H4 (cell line): ENCODE data around the gene FAM170A. TPM values are rescaled to one million over a fixed set of nuclear protein-coding genes. Genes with fewer than 3 reads are reported as not detected.

ENCODE experiments used
- DNase-seq: peaks from one replicate; pipeline ENCODE4 v3.0.0-alpha.2; 2015; ENCODE audit warnings: low spot score
- total RNA-seq: library from RNA; depleted of rRNA; stranded (reverse); fragments of >200 nt; shearing (Covaris generic); gene quantifications from 2 replicates; pipeline ENCODE4 v1.2.3, GENCODE V29; 2014; rRNA removed

FAM170A gene
- not detected in 2 replicates for total RNA-seq

- no peak for DNase-seq
Measured at GRCh38 chr5:119629339-119629738, at the start of gene FAM170A. FAM170A (plus strand) TSS chr5:119629558; CDS start chr5:119629769, 211 bp downstream.

DNA sequence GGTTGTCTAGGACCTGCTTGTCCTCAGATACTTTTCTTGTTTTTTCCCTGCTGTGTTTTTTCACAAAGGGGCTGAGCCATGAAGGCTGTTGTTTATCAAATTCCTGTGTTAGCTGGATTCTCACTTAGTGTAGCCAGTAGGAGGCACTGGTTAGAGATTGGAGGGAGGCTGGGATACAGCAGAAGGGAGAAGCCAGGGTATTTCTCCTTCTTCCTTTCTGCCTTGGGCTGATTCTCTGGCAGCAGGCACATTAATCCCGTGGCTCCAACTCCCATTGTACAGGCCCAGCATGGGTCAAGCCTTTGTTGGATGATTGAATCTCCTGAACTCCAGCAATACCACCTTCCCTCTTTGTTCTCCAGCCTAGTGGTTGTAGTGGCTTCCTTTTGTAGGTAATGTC, 46.4 kb upstream of the FAM170A start:
- DNase-seq = no peak

GRCh38 chr5:119583684-119584083, 45.7 kb upstream of the FAM170A start:
- DNase-seq = no peak

DNA sequence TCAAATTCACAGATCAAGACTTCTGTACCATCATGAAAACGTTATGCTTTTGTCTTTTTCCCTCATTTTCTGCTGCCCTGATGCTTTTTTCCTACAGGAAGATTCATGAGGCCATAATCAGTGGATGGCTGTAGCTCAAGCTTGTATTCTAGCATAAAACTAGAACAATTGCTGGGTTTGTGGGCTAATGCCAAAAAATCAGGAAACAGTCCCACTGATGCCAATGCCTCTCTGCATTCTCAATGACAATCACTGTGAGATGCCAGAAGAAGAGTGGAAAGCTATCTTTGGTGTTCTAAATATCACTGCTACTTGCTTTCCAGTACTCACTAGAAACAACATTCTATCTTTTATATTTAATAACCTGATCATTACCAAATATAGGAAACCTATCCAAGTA, 33.3 kb upstream of the FAM170A start:
- DNase-seq = no peak

DNA sequence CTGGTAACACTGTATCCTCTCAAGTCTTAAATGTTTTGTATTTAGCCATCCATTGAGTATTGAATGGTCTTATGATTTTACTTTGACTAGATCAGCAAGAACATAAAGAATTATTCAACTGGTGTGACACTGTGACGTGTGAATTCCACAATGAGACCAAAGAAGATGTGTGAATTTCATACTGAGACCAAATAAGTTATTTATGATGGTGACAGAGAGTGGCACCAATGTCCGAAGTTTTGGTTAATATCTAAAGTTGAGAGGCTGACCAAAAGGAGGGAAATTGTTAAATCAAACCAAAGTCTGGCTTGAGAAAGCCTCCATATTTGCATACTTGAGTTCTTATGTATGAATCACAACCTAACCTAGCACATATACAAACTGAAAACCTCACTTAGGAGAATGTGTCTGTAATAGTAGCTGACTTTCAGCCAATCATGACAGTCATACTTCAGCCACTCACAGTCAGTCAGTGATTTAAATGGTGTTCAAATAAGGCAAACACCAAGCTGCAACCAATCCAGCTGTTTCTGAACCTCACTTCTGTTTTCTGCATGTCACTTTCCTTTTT, 31.5 kb upstream of the FAM170A start:
- no peak for DNase-seq

DNA sequence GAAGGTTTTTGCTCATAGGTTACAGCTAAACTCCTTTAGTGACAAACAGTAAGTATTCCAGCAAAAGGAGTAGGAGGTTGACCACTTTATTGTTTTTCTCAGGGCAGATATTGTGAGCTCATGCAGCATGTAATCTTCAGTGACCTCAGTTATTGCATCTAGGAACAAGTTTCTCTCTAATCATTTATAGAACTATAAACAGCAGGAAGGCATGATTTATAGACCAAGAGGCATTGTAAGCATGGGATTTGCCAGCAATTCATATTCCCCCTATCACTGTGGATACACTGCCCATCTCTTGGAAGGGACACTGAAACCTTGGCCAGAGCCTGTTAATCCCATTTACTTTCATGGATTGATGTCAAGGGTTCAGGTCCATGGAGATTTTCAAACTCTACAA, 15.4 kb upstream of the FAM170A start:
- DNase-seq = no peak

DNA sequence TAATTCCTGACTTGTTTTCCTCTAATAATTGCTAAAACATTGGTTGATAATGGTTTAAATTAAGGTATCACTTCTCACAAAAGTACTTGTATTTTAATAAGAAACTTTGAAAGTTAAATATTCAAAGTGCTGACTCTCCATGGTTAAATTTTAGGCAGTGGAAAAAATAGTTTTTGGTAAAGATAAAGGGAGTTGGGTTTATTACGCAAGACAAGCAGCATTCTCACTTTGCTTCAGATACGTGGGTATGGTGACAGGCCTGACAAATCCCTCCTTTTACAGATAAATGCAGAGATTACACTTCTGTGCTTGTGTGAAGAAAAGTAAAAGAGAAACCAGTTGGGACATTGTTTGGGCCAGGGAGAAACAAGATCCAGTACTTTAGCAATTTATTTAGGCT, 14.5 kb upstream of the FAM170A start:
- DNase-seq = no peak

DNA sequence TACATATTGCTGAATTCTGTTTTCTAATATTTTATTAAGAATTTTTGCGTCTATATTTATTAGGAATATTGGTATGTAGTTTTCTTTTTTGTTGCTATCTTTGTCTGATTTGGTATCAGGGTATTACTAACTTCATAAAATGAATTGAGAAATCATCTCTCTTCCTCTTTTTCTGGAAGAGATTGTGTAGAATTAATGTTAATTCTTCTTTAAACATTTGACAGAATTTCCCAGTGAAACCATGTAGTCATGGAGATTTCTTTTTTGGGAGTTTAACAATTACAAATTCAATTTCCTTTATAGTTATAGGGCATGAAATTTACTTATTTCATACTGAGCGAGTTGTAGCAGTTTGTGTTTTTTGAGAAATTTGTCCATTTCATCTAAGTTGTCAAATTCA, 3.3 kb upstream of the FAM170A start:
- no peak for DNase-seq

GRCh38 chr5:119630752-119631440, 1.5 kb downstream of the FAM170A start:
- DNase-seq = no peak

DNA sequence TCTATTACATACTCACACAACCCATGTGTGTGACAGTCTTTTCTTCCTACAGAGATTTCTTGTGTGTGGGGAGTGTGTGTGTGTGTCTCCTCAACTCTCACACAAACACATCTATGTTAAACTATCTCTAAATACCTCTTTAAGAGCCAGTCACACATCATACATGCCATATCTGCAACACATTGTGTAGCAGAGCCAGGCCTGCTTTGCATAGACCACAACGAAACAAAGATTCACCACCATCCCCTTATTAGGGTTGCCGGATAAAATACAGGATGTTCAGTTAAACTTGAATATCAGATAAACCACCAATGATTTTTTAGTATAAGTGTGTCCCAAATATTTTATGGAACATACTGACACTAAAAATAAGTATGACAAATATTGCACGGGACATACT, 2.3 kb downstream of the FAM170A start:
- DNase-seq = no peak

DNA sequence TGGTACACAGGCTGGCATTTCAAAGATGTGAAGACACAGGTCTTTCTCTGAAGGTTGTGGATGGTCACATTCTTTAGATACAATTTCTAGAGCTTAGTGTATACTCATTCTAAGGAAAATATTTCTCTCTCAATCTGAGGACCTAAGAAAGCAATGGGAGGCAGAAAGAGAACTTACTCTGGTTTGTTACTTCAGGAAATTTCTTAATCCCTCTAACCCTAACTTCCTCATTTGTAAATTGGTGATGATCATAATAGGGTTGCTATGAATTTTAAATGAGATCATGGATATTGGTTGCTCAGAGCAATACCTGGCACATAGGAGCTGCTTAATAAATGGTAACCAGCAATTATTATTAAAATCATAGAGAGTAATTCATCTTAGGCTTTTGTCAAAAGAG, 22.1 kb downstream of the FAM170A start:
- no peak for DNase-seq

DNA sequence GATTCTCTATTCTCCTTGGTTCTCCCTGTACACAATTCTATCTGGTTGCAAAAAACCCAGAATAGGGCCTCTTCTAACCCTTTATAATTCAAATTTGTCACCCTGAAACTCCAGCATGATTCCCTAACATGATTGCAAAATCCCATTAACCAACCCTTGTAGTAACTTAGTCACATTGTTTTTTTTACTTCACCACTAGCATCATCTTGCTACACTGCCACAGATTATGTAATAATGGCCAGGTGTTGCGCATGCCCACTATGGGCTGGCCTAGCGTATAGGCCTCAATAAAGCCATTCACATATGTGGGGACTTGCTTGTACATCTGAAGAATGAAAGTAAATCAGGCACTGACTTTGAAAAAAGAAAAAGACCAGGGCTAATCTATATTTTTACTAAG, 25.7 kb downstream of the FAM170A start:
- peak; percentile 67 for DNase-seq

DNA sequence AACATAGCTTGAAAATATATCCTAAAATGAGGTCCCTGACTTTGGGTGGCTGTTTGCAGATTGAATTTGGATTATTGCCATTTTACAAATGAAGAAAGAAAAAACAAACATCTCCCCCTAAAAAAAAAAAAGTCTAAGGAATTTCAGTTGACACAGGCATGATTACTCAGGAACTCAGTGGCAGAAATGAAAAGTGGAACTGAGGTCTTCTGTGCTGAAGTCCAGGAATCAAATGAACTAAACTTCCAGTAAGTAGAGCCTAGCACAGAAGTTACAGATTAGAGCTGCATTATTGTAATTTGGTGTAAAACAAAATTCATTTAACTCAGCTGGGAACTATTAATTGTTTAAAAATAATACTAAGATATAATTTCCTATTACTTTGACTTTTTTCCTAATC, 26.7 kb downstream of the FAM170A start:
- DNase-seq = no peak

DNA sequence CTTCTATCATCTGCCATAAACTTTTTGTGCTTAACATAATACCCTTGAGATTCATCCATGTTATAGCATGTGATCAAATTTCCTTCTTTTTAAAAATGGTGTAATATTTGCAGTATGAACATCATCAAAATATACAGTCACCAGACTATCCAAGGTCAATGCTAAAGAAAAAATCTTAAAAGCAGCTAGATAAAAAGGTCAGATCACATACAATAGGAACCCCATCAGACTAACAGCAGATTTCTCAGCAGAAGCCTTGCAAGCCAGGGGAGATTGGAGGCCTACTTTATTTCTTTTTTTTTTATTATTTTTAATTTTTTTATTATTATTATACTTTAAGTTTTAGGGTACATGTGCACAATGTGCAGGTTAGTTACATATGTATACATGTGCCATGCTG, 37.2 kb downstream of the FAM170A start:
- no peak for DNase-seq

GRCh38 chr5:119678351-119679028, 49.1 kb downstream of the FAM170A start:
- no peak for DNase-seq

DNA sequence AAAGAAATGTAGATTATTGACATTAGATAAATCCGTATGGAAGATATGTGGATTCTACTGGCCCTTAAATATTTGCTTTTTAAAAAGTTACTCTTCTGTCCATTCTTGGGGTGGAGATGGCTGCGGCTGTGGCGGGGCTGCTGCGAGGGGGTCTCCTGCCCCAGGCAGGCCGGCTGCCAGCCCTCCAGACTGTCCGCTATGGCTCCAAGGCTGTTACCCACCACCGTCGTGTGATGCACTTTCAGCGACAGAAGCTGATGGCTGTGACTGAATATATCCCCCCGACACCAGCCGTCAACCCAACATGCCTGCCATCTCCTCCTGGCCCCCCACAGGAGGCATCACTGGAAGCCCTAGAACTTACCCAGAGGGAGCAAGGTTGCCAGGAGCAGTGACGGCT, 50.7 kb downstream of the FAM170A start:
- DNase-seq = no peak

GRCh38 chr5:119681734-119682133, 52.4 kb downstream of the FAM170A start:
- no peak for DNase-seq

DNA sequence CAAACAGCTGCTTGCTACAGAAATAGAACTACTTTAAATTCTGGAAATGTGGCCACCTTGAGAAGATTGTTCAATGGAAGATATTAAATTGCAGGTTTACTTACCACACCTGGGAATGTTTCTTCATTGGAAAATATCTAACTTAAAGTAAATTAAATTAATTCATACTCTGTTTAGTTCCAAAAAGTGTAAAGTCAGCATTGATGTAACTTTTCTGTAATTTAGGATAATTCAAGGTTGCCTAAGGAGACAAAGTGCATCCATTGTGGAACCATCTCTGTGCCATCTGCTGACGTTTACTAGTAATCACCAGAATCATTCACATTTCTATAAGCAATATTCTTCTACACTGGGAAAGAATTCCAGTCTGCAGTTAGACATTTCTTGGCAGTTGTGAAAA, 53.0 kb downstream of the FAM170A start:
- DNase-seq = no peak

Other genes starting within 250 kb of the FAM170A start
- 319 and 381 TPM in 2 replicates for gene HSD17B4, start 177.1 kb upstream of the FAM170A start, total RNA-seq